Femur (tissue), 1 donor: ENCODE results near the gene SND1.

ENCODE experiments used
- DNase-seq: peaks from one replicate; pipeline ENCODE4 v3.0.0-alpha.2; 2017

SND1 gene

GRCh38 chr7:127876393-127876792 lies 224.4 kb downstream of the SND1 start:
- no peak for DNase-seq

GRCh38 chr7:127877951-127878350 lies 226.0 kb downstream of the SND1 start:
- DNase-seq, result no peak

- DNase-seq, result no peak
These were observed 226.8 kb downstream of the SND1 start for GRCh38 chr7:127878791-127879190.

GRCh38 chr7:127879436-127879835 lies 227.4 kb downstream of the SND1 start:
- DNase-seq, result no peak

- no peak for DNase-seq
These were observed 227.9 kb downstream of the SND1 start for GRCh38 chr7:127879942-127880341.

- DNase-seq, result no peak
These were observed 228.5 kb downstream of the SND1 start for GRCh38 chr7:127880454-127880853.

GRCh38 chr7:127881564-127881963 lies 229.6 kb downstream of the SND1 start:
- no peak for DNase-seq

- no peak for DNase-seq
These were observed 230.4 kb downstream of the SND1 start for GRCh38 chr7:127882313-127882920.

GRCh38 chr7:127884066-127884559 lies 232.1 kb downstream of the SND1 start:
- peak; percentile 37 for DNase-seq

GRCh38 chr7:127885222-127885772 lies 233.3 kb downstream of the SND1 start:
- no peak for DNase-seq

- DNase-seq, result peak; percentile 58
These were observed 233.8 kb downstream of the SND1 start for GRCh38 chr7:127885843-127886242.

GRCh38 chr7:127886248-127886647 lies 234.3 kb downstream of the SND1 start:
- DNase-seq, result no peak

- no peak for DNase-seq
These were observed 235.1 kb downstream of the SND1 start for GRCh38 chr7:127887096-127887495.

- no peak for DNase-seq
These were observed 235.6 kb downstream of the SND1 start for GRCh38 chr7:127887631-127888030.

- no peak for DNase-seq
These were observed 236.4 kb downstream of the SND1 start for GRCh38 chr7:127888411-127888810.

- DNase-seq, result no peak
These were observed 236.8 kb downstream of the SND1 start for GRCh38 chr7:127888825-127889224.

- DNase-seq, result no peak
These were observed 237.7 kb downstream of the SND1 start for GRCh38 chr7:127889677-127890076.

- no peak for DNase-seq
These were observed 238.7 kb downstream of the SND1 start for GRCh38 chr7:127890726-127891125.

- DNase-seq, result no peak
These were observed 239.2 kb downstream of the SND1 start for GRCh38 chr7:127891144-127891543.

GRCh38 chr7:127891854-127892438 lies 240.0 kb downstream of the SND1 start:
- DNase-seq, result no peak

GRCh38 chr7:127892488-127893314 lies 240.7 kb downstream of the SND1 start:
- peak; percentile 36 for DNase-seq

GRCh38 chr7:127893547-127893946 lies 241.6 kb downstream of the SND1 start:
- no peak for DNase-seq

- DNase-seq, result no peak
These were observed 242.6 kb downstream of the SND1 start for GRCh38 chr7:127894588-127894987.

- no peak for DNase-seq
These were observed 243.4 kb downstream of the SND1 start for GRCh38 chr7:127895360-127895759.
